A549 (cell line): ENCODE results near the gene PTPRJ. TPM values are rescaled to one million over a fixed set of nuclear protein-coding genes. Genes with fewer than 3 reads are reported as not detected.
A peak's percentile ranks its signal among the peaks of the same experiment; 100 is the strongest.

ENCODE experiments used
- ATAC-seq, 2 experiments: fragments of 200-7000 bp in 1 of 2; fragments of >200 bp in 1 of 2; cut with Nextera tagmentation in 1 of 2; cut with Tn5 transposase in 1 of 2; 3 replicates each; pipeline versions ENCODE4 v1.8.0 to v1.9.1; 2018 to 2020; ENCODE audit warnings: mild to moderate bottlenecking in 1 of 2, moderate library complexity in 1 of 2
- CTCF ChIA-PET: fragments of 300-600 bp; sonication (Branson Sonifier 250); formaldehyde crosslinking; extraction: SDS; loops from one replicate; lab custom pipeline; 2021; ENCODE audit warnings: antibody characterized with exemption, inconsistent platforms; lab: Yijun Ruan, JAX
- POLR2A ChIA-PET: fragments of 350-600 bp; formaldehyde crosslinking; extraction: SDS; loops from one replicate; lab custom pipeline; 2021; ENCODE audit warnings: antibody characterized with exemption, inconsistent platforms; lab: Yijun Ruan, JAX
- DNase-seq, 2 experiments: peaks; one replicate each; pipeline versions ENCODE4 v3.0.0 to v3.0.0-alpha.2; 2011 to 2016; ENCODE audit warnings: low read depth in 1 of 2, low spot score in 1 of 2
- FAIRE-seq: peaks from 2 replicates; lab custom pipeline; 2011; peaks lifted over from hg19 to GRCh38; lab: Jason Lieb, UNC
- H3K27ac ChIP-seq, 2 experiments: fragments of >200 bp; sonication (Bioruptor Twin); formaldehyde crosslinking; 3 replicates each; pipeline ENCODE4 v1.5.1; 2016 to 2017
- H3K4me1 ChIP-seq: fragments of >200 bp; sonication (Bioruptor Twin); formaldehyde crosslinking; 3 replicates; pipeline ENCODE4 v1.6.1; 2016
- H3K4me2 ChIP-seq: fragments of >200 bp; sonication (Bioruptor Twin); formaldehyde crosslinking; 3 replicates; pipeline ENCODE4 v1.6.1; 2016
- H3K4me3 ChIP-seq: fragments of >200 bp; sonication (Bioruptor Twin); formaldehyde crosslinking; 3 replicates; pipeline ENCODE4 v1.5.1; 2016
- H3K9me3 ChIP-seq: fragments of >200 bp; sonication (Bioruptor Twin); formaldehyde crosslinking; 3 replicates; pipeline ENCODE4 v1.6.1; 2016
- CEBPB ChIP-seq, 2 experiments: fragments of >200 bp in 1 of 2; sonication (Bioruptor Twin) in 1 of 2; formaldehyde crosslinking in 1 of 2; IDR thresholded peaks; 2 replicates each; pipeline ENCODE4 v1.6.1; 2012 to 2016
- E2F6 ChIP-seq: IDR thresholded peaks from 2 replicates; pipeline ENCODE4 v1.6.1; 2012; ENCODE audit warnings: low read depth, borderline replicate concordance
- EHF ChIP-seq: fragments of 250-450 bp; sonication (Bioruptor Pico); IDR thresholded peaks from 2 replicates; pipeline ENCODE4 v1.5.0; 2020; ENCODE audit warnings: mild to moderate bottlenecking
- ELK1 ChIP-seq: fragments of 150-350 bp; IDR thresholded peaks from 2 replicates; pipeline ENCODE4 v1.6.1; 2014; ENCODE audit warnings: low read depth, mild to moderate bottlenecking, low read length
- ESRRA ChIP-seq: fragments of 150-350 bp; IDR thresholded peaks from 2 replicates; pipeline ENCODE4 v1.6.1; 2014; ENCODE audit warnings: mild to moderate bottlenecking, low read length, borderline replicate concordance
- FOSB ChIP-seq: fragments of 250-450 bp; sonication (Bioruptor Pico); IDR thresholded peaks from 2 replicates; pipeline ENCODE4 v1.5.0; 2020; ENCODE audit warnings: mild to moderate bottlenecking, moderate library complexity
- FOSL2 ChIP-seq, 2 experiments: fragments of 450-650 bp in 1 of 2; fragments of >200 bp in 1 of 2; sonication (Bioruptor Twin) in 1 of 2; formaldehyde crosslinking; IDR thresholded peaks; 2 replicates each; pipeline versions ENCODE4 v1.5.0 to v1.6.1; 2016 to 2020; ENCODE audit warnings: mild to moderate bottlenecking in 1 of 2, moderate library complexity in 1 of 2
- HDAC2 ChIP-seq: fragments of 200-600 bp; sonication (generic); IDR thresholded peaks from 2 replicates; pipeline ENCODE4 v1.6.1; 2016
- HOXA7 ChIP-seq: fragments of 250-450 bp; sonication (Bioruptor Pico); IDR thresholded peaks from 2 replicates; pipeline ENCODE4 v1.5.0; 2020; ENCODE audit warnings: mild to moderate bottlenecking, moderate library complexity
- JUN ChIP-seq, 2 experiments: fragments of >200 bp; sonication (Bioruptor Twin); formaldehyde crosslinking; IDR thresholded peaks; 2 replicates in 1 of 2; 3 replicates in 1 of 2; pipeline ENCODE4 v1.6.1; 2016 to 2017
- KDM5A ChIP-seq: fragments of 200-600 bp; sonication (generic); IDR thresholded peaks from 2 replicates; pipeline ENCODE4 v1.6.1; 2016; ENCODE audit warnings: antibody characterized with exemption, mild to moderate bottlenecking
- MAFK ChIP-seq: fragments of 450-650 bp; IDR thresholded peaks from 2 replicates; pipeline ENCODE4 v1.6.1; 2014; ENCODE audit not compliant: partially characterized antibody
- MAZ ChIP-seq: fragments of 150-350 bp; IDR thresholded peaks from 2 replicates; pipeline ENCODE4 v1.6.1; 2014; ENCODE audit warnings: antibody characterized with exemption, low read depth, low read length, borderline replicate concordance
- MYC ChIP-seq: IDR thresholded peaks from 2 replicates; pipeline ENCODE4 v1.6.1; 2012; ENCODE audit warnings: mild to moderate bottlenecking, inconsistent platforms, low read length, improper control_type of control experiment, borderline replicate concordance
- NFE2L2 ChIP-seq: fragments of 150-350 bp; conservative IDR thresholded peaks from 2 replicates; pipeline ENCODE4 v1.6.1; 2014; ENCODE audit warnings: low read length
- NPAS2 ChIP-seq: fragments of 250-450 bp; sonication (Bioruptor Pico); IDR thresholded peaks from 2 replicates; pipeline ENCODE4 v1.8.0; 2022; ENCODE audit warnings: mild to moderate bottlenecking, moderate library complexity, borderline replicate concordance
- NR3C1 ChIP-seq: fragments of >200 bp; sonication (Bioruptor Twin); formaldehyde crosslinking; IDR thresholded peaks from 3 replicates; pipeline ENCODE4 v1.6.1; 2017
- PBX3 ChIP-seq: IDR thresholded peaks from 2 replicates; pipeline ENCODE4 v1.6.1; 2012
- PHF8 ChIP-seq: fragments of 200-600 bp; sonication (generic); IDR thresholded peaks from 2 replicates; pipeline ENCODE4 v1.6.1; 2016; ENCODE audit warnings: low read depth, mild to moderate bottlenecking, antibody characterized with exemption, moderate library complexity, borderline replicate concordance
- POLR2AphosphoS2 ChIP-seq: conservative IDR thresholded peaks from 2 replicates; pipeline ENCODE4 v1.6.1; 2012; ENCODE audit warnings: low read length, improper control_type of control experiment, inconsistent platforms
- RARB ChIP-seq: fragments of 250-450 bp; sonication (Bioruptor Pico); IDR thresholded peaks from 2 replicates; pipeline ENCODE4 v1.8.0; 2021; ENCODE audit warnings: mild to moderate bottlenecking, moderate library complexity
- RFX5 ChIP-seq: fragments of 450-650 bp; IDR thresholded peaks from 2 replicates; pipeline ENCODE4 v1.7.1; 2014; ENCODE audit warnings: antibody characterized with exemption, mild to moderate bottlenecking, moderate library complexity
- RNF2 ChIP-seq: fragments of 200-600 bp; sonication (generic); IDR thresholded peaks from 2 replicates; pipeline ENCODE4 v1.6.1; 2016; ENCODE audit warnings: low read depth, mild to moderate bottlenecking, antibody characterized with exemption, moderate library complexity, borderline replicate concordance
- TFCP2L1 ChIP-seq: fragments of 250-450 bp; sonication (Bioruptor Pico); IDR thresholded peaks from 2 replicates; pipeline ENCODE4 v1.5.0; 2021; ENCODE audit warnings: mild to moderate bottlenecking
- TP53 ChIP-seq: fragments of 250-450 bp; sonication (Bioruptor Pico); IDR thresholded peaks from 2 replicates; pipeline ENCODE4 v1.5.0; 2021; ENCODE audit warnings: mild to moderate bottlenecking, moderate library complexity
- USF2 ChIP-seq: fragments of 450-650 bp; IDR thresholded peaks from 2 replicates; pipeline ENCODE4 v1.6.1; 2014; ENCODE audit warnings: antibody characterized with exemption
- ZC3H11A ChIP-seq: fragments of 450-650 bp; IDR thresholded peaks from 2 replicates; pipeline ENCODE4 v1.6.1; 2014; ENCODE audit warnings: antibody characterized with exemption, mild to moderate bottlenecking
- ZNF302 ChIP-seq: fragments of 250-450 bp; sonication (Bioruptor Pico); IDR thresholded peaks from 2 replicates; pipeline ENCODE4 v1.9.0; 2021; ENCODE audit warnings: inconsistent platforms, mild to moderate bottlenecking, moderate library complexity
- WGBS: methylation state at CpG from one replicate; pipeline ENCODE4 v1.1.6; 2017; ENCODE audit errors: missing lambda C conversion rate; 5-methylcytosine and 5-hydroxymethylcytosine counted together
- polyA plus RNA-seq, 4 experiments: library from polyadenylated mRNA; depleted of rRNA in 3 of 4; stranded (reverse); fragments of >200 nt; fragmentation: RNase III in 1 of 4; extraction: RNeasy Plus Mini Kit Qiagen cat#74134 plus additional on column Dnase treatment in 1 of 4; gene quantifications; 2 replicates in 3 of 4; 3 replicates in 1 of 4; pipeline ENCODE4 v1.2.3, GENCODE V29; 2011 to 2017

PTPRJ gene
- polyA plus RNA-seq, 2 of the 4 experiments (the other 2 are of a cell fraction): 30.3 to 50.5 TPM

GRCh38 chr11:48154151-48154550 lies 173.8 kb downstream of the PTPRJ start:
- DNase-seq: no peak
- Histone ChIP-seq H3K4me3 (no peak overlapping the region), H3K4me2 (no peak overlapping the region), H3K27ac (no peak overlapping the region), H3K9me3 (no peaks in the 10 kb centered on the region; the same call in 2 of the 3 replicates), H3K4me1 (peaks cover 3% of the 10 kb centered on the region; the same call in 1 of the 3 replicates)
- no peak; a peak in 1 of 6 replicates for ATAC-seq
- no peak for FAIRE-seq
- CTCF ChIA-PET: no interaction called here
- no peak for TF ChIP-seq MAFK
- no peak for TF ChIP-seq RARB (CRISPR knock-in tag)
- TF ChIP-seq ZC3H11A: no peak
- no peak for TF ChIP-seq NR3C1
- TF ChIP-seq PHF8: no peak
- no peak for TF ChIP-seq FOSB
- TF ChIP-seq KDM5A: no peak
- no peak for TF ChIP-seq RFX5
- TF ChIP-seq HDAC2: no peak
- TF ChIP-seq CEBPB (IDR thresholded peaks at IDR 0.05): no peak
- no peak for TF ChIP-seq RNF2
- TF ChIP-seq ELK1: no peak
- TF ChIP-seq MAZ: no peak
- no peak for TF ChIP-seq JUN (IDR thresholded peaks at IDR 0.05)
- no peak for TF ChIP-seq EHF (CRISPR knock-in tag)
- no peak for TF ChIP-seq NPAS2 (CRISPR knock-in tag)
- no peak for TF ChIP-seq NFE2L2
- TF ChIP-seq HOXA7 (CRISPR knock-in tag): no peak
- TF ChIP-seq TFCP2L1: no peak
- POLR2A ChIA-PET: no interaction called here
- 93% methylated on average over 3 of the region's 3 CpGs for WGBS

GRCh38 chr11:48161951-48162884 lies 181.9 kb downstream of the PTPRJ start:
- Histone ChIP-seq H3K4me2 (no peak overlapping the region), H3K4me1 (peaks cover 14% of the 10 kb centered on the region; the same call in 2 of the 3 replicates), H3K4me3 (no peak overlapping the region), H3K9me3 (no peaks in the 10 kb centered on the region), H3K27ac (no peak overlapping the region)
- WGBS: 77% methylated on average over 6 of the region's 6 CpGs
- no peak for TF ChIP-seq ESRRA
- TF ChIP-seq USF2: peak; percentile 60; the same call in 1 of the 2 replicates
- FAIRE-seq (no peak), DNase-seq (no peak), ATAC-seq (no peak)
- POLR2A ChIA-PET: no interaction called here
- CTCF ChIA-PET: interaction anchor here (5.3 kb wide), 1 partner anchor 10 kb away, joined by 28 read pairs; no protein-coding TSS in a partner anchor

- FAIRE-seq (no peak), ATAC-seq (no peak), DNase-seq (no peak)
- Histone ChIP-seq H3K4me3 (no peak overlapping the region), H3K4me2 (no peak overlapping the region), H3K4me1 (peaks cover 16% of the 10 kb centered on the region; the same call in 2 of the 3 replicates), H3K27ac (no peak overlapping the region), H3K9me3 (no peaks in the 10 kb centered on the region)
- ChIA-PET POLR2A (no interaction called here), CTCF (interaction anchor here (5.3 kb wide), 1 partner anchor 10 kb away, joined by 28 read pairs; no protein-coding TSS in a partner anchor)
- 100% methylated on average over 1 of the region's 1 CpG for WGBS
- no peak for TF ChIP-seq MYC
- no peak for TF ChIP-seq POLR2AphosphoS2
- TF ChIP-seq PBX3: no peak
- TF ChIP-seq ZNF302: no peak
- no peak for TF ChIP-seq RNF2
- TF ChIP-seq E2F6: no peak
- no peak for TF ChIP-seq TFCP2L1
- no peak for TF ChIP-seq TP53
- TF ChIP-seq FOSL2 (IDR thresholded peaks at IDR 0.05): no peak
- no peak for TF ChIP-seq FOSL2 (CRISPR knock-in tag; IDR thresholded peaks at IDR 0.05)
Measured at GRCh38 chr11:48162885-48163268, 182.5 kb downstream of the PTPRJ start.
